BE2C (cell line): ENCODE data around the gene WNT3.

Experiments
- DNase-seq: peaks from one replicate; pipeline ENCODE4 v3.0.0-alpha.2; 2020
- H3K27me3 ChIP-seq: fragments of 250-450 bp; sonication (Bioruptor Pico); 2 replicates; pipeline ENCODE4 v1.5.1; 2020; ENCODE audit warnings: mild to moderate bottlenecking
- H3K36me3 ChIP-seq: fragments of 250-450 bp; sonication (Bioruptor Pico); 2 replicates; pipeline ENCODE4 v1.5.1; 2020; ENCODE audit warnings: mild to moderate bottlenecking
- H3K4me1 ChIP-seq: fragments of 250-450 bp; sonication (Bioruptor Pico); 2 replicates; pipeline ENCODE4 v1.5.1; 2020
- H3K4me3 ChIP-seq: 2 replicates; pipeline ENCODE4 v1.5.1; 2011; ENCODE audit warnings: low read depth, low read length
- H3K9me3 ChIP-seq: fragments of 250-450 bp; sonication (Bioruptor Pico); 2 replicates; pipeline ENCODE4 v1.5.1; 2020
- TF ChIP-seq, protein P1 (sequence below): IDR thresholded peaks from 2 replicates; pipeline ENCODE4 v1.5.1; 2012; ENCODE audit warnings: mild to moderate bottlenecking, low read depth, low read length

The WNT3 gene

DNA sequence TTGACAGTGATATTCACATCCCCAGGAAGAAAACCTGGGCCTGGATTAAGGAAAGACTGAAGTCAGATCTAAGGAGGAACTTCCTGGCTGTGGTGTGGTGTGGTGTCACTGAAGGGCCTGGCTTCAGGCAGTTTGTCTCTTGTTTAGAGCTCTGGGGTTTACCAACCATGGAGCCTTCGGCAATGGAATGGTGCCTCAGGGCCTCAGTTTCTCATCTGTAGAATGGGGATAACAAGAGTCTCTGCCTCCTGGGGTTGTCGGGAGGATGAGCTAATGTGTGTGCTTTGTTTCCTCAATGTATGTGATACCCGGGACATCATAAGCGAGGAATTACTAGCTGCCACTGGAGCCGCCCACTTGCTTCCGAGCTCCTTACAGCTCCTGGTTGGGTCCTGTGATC, 12.7 kb downstream of the WNT3 start:
- TF ChIP-seq, protein P1, sequence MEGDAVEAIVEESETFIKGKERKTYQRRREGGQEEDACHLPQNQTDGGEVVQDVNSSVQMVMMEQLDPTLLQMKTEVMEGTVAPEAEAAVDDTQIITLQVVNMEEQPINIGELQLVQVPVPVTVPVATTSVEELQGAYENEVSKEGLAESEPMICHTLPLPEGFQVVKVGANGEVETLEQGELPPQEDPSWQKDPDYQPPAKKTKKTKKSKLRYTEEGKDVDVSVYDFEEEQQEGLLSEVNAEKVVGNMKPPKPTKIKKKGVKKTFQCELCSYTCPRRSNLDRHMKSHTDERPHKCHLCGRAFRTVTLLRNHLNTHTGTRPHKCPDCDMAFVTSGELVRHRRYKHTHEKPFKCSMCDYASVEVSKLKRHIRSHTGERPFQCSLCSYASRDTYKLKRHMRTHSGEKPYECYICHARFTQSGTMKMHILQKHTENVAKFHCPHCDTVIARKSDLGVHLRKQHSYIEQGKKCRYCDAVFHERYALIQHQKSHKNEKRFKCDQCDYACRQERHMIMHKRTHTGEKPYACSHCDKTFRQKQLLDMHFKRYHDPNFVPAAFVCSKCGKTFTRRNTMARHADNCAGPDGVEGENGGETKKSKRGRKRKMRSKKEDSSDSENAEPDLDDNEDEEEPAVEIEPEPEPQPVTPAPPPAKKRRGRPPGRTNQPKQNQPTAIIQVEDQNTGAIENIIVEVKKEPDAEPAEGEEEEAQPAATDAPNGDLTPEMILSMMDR, result no peak
- DNase-seq, result no peak
- Histone ChIP-seq H3K9me3 (no peaks in the 10 kb centered on the region), H3K4me3 (no peak overlapping the region), H3K27me3 (no peaks in the 10 kb centered on the region), H3K4me1 (no peaks in the 10 kb centered on the region; the same call in 1 of the 2 replicates), H3K36me3 (no peaks in the 10 kb centered on the region)

DNA sequence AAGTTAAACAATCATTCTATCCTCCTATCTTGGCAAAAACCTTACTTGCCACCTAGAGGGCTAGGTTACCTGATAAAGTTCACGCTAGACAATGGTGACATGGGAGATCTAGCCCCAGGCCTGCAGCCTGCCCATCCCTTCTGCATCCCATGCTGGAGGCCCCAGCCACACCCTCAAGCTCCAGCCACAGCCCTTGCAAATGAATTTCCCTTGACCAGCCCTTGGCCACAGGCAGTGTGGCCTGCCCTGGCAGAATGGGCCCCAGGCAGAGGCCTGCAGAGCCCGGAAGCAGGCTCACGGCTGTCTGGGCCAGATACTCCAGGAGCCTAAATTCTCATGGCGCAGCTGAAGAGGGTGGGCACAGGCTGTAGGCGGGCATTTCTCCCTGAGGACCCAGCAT, 14.9 kb downstream of the WNT3 start:
- TF ChIP-seq, protein P1, result no peak
- no peak overlapping the region for H3K4me3 ChIP-seq
- no peaks in the 10 kb centered on the region for H3K4me1 ChIP-seq
- H3K27me3 ChIP-seq, result no peaks in the 10 kb centered on the region
- no peaks in the 10 kb centered on the region for H3K36me3 ChIP-seq
- no peak for DNase-seq
- H3K9me3 ChIP-seq, result no peaks in the 10 kb centered on the region

GRCh38 chr17:46802800-46803199, 15.7 kb downstream of the WNT3 start:
- TF ChIP-seq, protein P1, result no peak
- no peaks in the 10 kb centered on the region for H3K9me3 ChIP-seq
- H3K4me3 ChIP-seq, result no peak overlapping the region
- H3K27me3 ChIP-seq, result no peaks in the 10 kb centered on the region
- H3K36me3 ChIP-seq, result no peaks in the 10 kb centered on the region
- DNase-seq, result no peak
- no peaks in the 10 kb centered on the region for H3K4me1 ChIP-seq

DNA sequence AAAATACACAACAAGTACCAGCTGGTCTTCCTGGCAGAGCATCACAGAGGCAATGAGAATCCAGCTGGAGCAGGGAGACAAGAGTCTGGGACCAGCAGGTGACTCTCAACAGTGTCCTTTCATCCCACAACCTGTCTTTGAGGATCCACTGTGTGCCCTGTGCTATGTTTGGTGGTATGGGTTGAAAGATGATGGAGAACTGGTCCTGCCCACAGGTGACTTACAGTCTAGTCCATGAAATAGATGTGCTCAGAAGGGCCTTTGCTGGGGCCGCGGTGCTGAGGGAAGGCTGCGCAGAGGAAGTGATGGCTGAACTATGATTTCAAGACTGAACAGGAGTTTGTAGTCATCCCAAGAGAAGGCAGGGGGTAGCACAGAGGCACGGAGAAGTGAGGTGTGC, 17.9 kb downstream of the WNT3 start:
- Histone ChIP-seq H3K9me3 (no peaks in the 10 kb centered on the region), H3K4me1 (no peaks in the 10 kb centered on the region), H3K4me3 (no peak overlapping the region), H3K27me3 (no peaks in the 10 kb centered on the region), H3K36me3 (no peaks in the 10 kb centered on the region)
- TF ChIP-seq, protein P1, result no peak
- DNase-seq, result no peak

DNA sequence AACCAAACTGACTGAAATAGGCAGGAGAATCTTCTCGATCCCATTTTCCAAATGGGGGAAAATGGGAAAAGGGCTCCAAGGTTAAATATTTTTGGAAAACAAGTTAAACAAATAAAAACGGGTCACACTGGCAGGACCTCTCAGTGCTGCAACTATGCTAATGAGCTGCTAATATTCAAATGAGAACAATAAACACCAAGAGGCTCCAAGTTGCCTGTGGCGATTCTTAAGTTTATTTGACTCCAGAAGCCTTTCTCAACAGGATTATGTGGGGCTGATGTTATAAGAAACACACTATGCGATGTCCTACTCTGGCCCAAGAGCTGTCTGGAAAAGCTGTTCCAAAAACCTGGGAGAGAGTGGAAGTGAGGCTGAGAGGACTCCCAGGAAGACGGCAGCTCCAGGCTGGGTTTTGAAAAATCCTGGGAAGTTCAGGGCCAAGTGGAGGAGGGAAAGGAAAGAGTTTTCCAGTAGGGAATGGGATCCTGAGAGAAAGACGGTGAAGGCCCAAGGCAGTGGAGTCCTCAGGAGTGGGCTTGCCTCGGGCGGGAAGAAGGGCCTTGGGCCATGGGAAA, 21.4 kb downstream of the WNT3 start:
- H3K4me3 ChIP-seq, result no peak overlapping the region
- TF ChIP-seq, protein P1, result no peak
- no peaks in the 10 kb centered on the region for H3K9me3 ChIP-seq
- H3K4me1 ChIP-seq, result no peaks in the 10 kb centered on the region
- H3K36me3 ChIP-seq, result no peaks in the 10 kb centered on the region
- no peak for DNase-seq
- H3K27me3 ChIP-seq, result no peaks in the 10 kb centered on the region

DNA sequence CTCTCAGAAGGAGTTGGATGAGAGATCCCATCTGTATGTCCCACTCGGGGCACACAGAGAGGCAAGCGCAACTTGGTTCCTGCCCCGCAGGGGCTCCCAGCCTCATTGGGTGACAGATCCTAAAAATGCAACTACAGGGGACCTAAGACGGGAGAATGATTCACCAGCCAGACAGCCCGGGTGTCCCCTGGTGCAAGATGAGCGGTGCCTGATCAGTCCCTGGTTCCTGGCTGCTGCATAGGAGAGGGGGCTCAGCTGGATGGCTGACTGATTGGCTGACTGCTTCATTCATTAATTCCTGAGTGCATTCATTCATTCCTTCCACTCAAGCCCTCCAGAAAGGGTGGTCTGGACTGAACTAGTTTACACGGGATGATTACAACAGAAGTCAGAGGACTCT, 22.0 kb downstream of the WNT3 start:
- no peaks in the 10 kb centered on the region for H3K36me3 ChIP-seq
- TF ChIP-seq, protein P1, result no peak
- no peak for DNase-seq
- H3K4me1 ChIP-seq, result no peaks in the 10 kb centered on the region
- no peak overlapping the region for H3K4me3 ChIP-seq
- H3K9me3 ChIP-seq, result no peaks in the 10 kb centered on the region
- no peaks in the 10 kb centered on the region for H3K27me3 ChIP-seq
